GM21723 (cell line): Measurements from ENCODE around the gene HOXD9.

ENCODE experiments used
- ATAC-seq: cut with Tn5 transposase; IDR thresholded peaks from one replicate; pipeline ENCODE4 v1.9.1; 2021; ENCODE audit warnings: mild to moderate bottlenecking, moderate library complexity; ENCODE audit not compliant: unreplicated experiment

HOXD9 gene

GRCh38 chr2:176124110-176124946, 1.8 kb downstream of the HOXD9 start:
- no peak for ATAC-seq

- no peak for ATAC-seq
Observed at GRCh38 chr2:176124947-176125771, 2.6 kb downstream of the HOXD9 start.

- no peak for ATAC-seq
Observed at GRCh38 chr2:176125772-176126054, 3.2 kb downstream of the HOXD9 start.

- no peak for ATAC-seq
Observed at GRCh38 chr2:176126929-176127773, 4.6 kb downstream of the HOXD9 start.

- no peak for ATAC-seq
Observed at GRCh38 chr2:176127774-176128072, 5.2 kb downstream of the HOXD9 start.

GRCh38 chr2:176128172-176128981, 5.9 kb downstream of the HOXD9 start:
- ATAC-seq: no peak

GRCh38 chr2:176128982-176129796, 6.7 kb downstream of the HOXD9 start, which contains the start of gene HOXD8:
Gene HOXD8, plus strand, starts transcription at chr2:176129705. Its CDS starts 662 bp downstream, at chr2:176130367.
- no peak for ATAC-seq

GRCh38 chr2:176129813-176130146, 7.3 kb downstream of the HOXD9 start:
- ATAC-seq: no peak

- no peak for ATAC-seq
Observed at GRCh38 chr2:176130147-176130956, 7.8 kb downstream of the HOXD9 start.

GRCh38 chr2:176130957-176131847, 8.7 kb downstream of the HOXD9 start:
- ATAC-seq: no peak

GRCh38 chr2:176131848-176132158, 9.3 kb downstream of the HOXD9 start:
- ATAC-seq: no peak

GRCh38 chr2:176132205-176133171, 10.0 kb downstream of the HOXD9 start:
- no peak for ATAC-seq

- ATAC-seq: no peak
Observed at GRCh38 chr2:176133389-176133788, 10.9 kb downstream of the HOXD9 start.

- no peak for ATAC-seq
Observed at GRCh38 chr2:176134035-176134434, 11.5 kb downstream of the HOXD9 start.

- ATAC-seq: no peak
Observed at GRCh38 chr2:176135035-176135440, 12.5 kb downstream of the HOXD9 start.

- no peak for ATAC-seq
Observed at GRCh38 chr2:176136374-176137251, 14.1 kb downstream of the HOXD9 start.
